T-cell (primary cell): ENCODE measurements around the gene EPHA8. TPM values are rescaled to one million over a fixed set of nuclear protein-coding genes. Genes with fewer than 3 reads are reported as not detected.

Experiments
- ATAC-seq, 4 experiments: fragments of 200-7000 bp in 3 of 4; fragments of 150-1000 bp in 1 of 4; cut with Tn5 transposase; replicated peaks in 1 of 4; 1 replicate in 3 of 4; 2 replicates in 1 of 4; pipeline ENCODE4 v1.10.0; 2021; ENCODE audit warnings: moderate library complexity in 3 of 4, mild to moderate bottlenecking in 2 of 4, moderate number of reproducible peaks in 1 of 4
- CTCF ChIA-PET, 2 donors: fragments of 300-600 bp; sonication (Branson Sonifier 250); formaldehyde crosslinking; loops; one replicate each; lab custom pipeline; 2022; ENCODE audit warnings: antibody characterized with exemption in 2 of 2; lab: Charles Lee
- POLR2A ChIA-PET, 2 donors: fragments of 300-600 bp; sonication (Branson Sonifier 250); formaldehyde crosslinking; loops; one replicate each; lab custom pipeline; 2022; ENCODE audit warnings: antibody characterized with exemption in 2 of 2; lab: Charles Lee
- DNase-seq, 35 experiments: peaks; one replicate each; pipeline versions ENCODE4 v3.0.0 to v3.0.0-alpha.2; 2013 to 2023
- H3K27ac ChIP-seq: one replicate; pipeline ENCODE4 v1.5.1; 2013; ENCODE audit warnings: low read length
- H3K27me3 ChIP-seq, 2 experiments: replicated peaks in 1 of 2; 1 replicate in 1 of 2; 2 replicates in 1 of 2; pipeline versions ENCODE4 v1.6.1 to v1.7.0; 2013; ENCODE audit warnings: low read length in 1 of 2, mixed read lengths in 1 of 2; ENCODE audit not compliant: control insufficient read depth in 2 of 2, insufficient read depth in 2 of 2; ENCODE audit errors: extremely low read depth in 1 of 2
- H3K36me3 ChIP-seq, 2 donors: 1 replicate in 1 of 2; 2 replicates in 1 of 2; pipeline versions ENCODE4 v1.6.1 to v1.7.0; 2013; ENCODE audit warnings: low read length in 1 of 2; ENCODE audit not compliant: control insufficient read depth in 2 of 2, insufficient read depth in 1 of 2; ENCODE audit errors: extremely low read depth in 1 of 2
- H3K4me1 ChIP-seq, 2 experiments: 1 replicate in 1 of 2; 2 replicates in 1 of 2; pipeline versions ENCODE4 v1.6.1 to v1.7.0; 2013; ENCODE audit warnings: low read length in 2 of 2, mixed read lengths in 1 of 2; ENCODE audit not compliant: insufficient read depth in 2 of 2, control insufficient read depth in 1 of 2; ENCODE audit errors: extremely low read depth in 1 of 2
- H3K4me3 ChIP-seq, 2 donors: 1 replicate in 1 of 2; 2 replicates in 1 of 2; pipeline versions ENCODE4 v1.5.1 to v1.7.0; 2013; ENCODE audit warnings: mild to moderate bottlenecking in 2 of 2, low read length in 1 of 2, moderate library complexity in 1 of 2; ENCODE audit not compliant: control insufficient read depth in 1 of 2; ENCODE audit errors: extremely low read depth in 1 of 2
- H3K9me3 ChIP-seq: 2 replicates; pipeline ENCODE4 v1.7.0; 2013
- H3K27ac Mint-ChIP-seq, 2 donors: one replicate each; pipeline ENCODE4 v1.8.0; 2020 to 2021; ENCODE audit warnings: mild to moderate bottlenecking in 2 of 2, mixed read lengths in 2 of 2
- H3K27me3 Mint-ChIP-seq, 2 donors: one replicate each; pipeline ENCODE4 v1.8.0; 2021 to 2022; ENCODE audit warnings: mixed read lengths in 2 of 2
- H3K36me3 Mint-ChIP-seq: one replicate; pipeline ENCODE4 v1.8.0; 2021; ENCODE audit warnings: mixed read lengths
- H3K4me1 Mint-ChIP-seq, 3 donors: one replicate each; pipeline ENCODE4 v1.8.0; 2020 to 2022; ENCODE audit warnings: mixed read lengths in 3 of 3, mild to moderate bottlenecking in 1 of 3
- H3K4me3 Mint-ChIP-seq, 3 donors: one replicate each; pipeline ENCODE4 v1.8.0; 2020 to 2022; ENCODE audit warnings: mild to moderate bottlenecking in 3 of 3, mixed read lengths in 3 of 3, moderate library complexity in 3 of 3
- H3K9me3 Mint-ChIP-seq, 3 donors: one replicate each; pipeline ENCODE4 v1.8.0; 2020 to 2022; ENCODE audit warnings: mixed read lengths in 3 of 3
- WGBS: methylation state at CpG from one replicate; pipeline ENCODE4 v1.1.5; 2013; ENCODE audit warnings: missing lambda C conversion rate; ENCODE audit not compliant: insufficient coverage; 5-methylcytosine and 5-hydroxymethylcytosine counted together
- total RNA-seq, 35 experiments: library from RNA in 6 of 35; stranded (reverse) in 6 of 35; fragments of 120-200 nt in 1 of 35; gene quantifications; one replicate each; pipeline versions ENCODE4 v1.2.1 to v1.2.4 and lab custom pipeline; 2013 to 2026

The EPHA8 gene
- total RNA-seq, 5 donors from 2014 or later (not counting 1 experiment from before 2014, with no cell fraction given) = 0.09 to 0.15 TPM; not detected in 3

- Histone ChIP-seq H3K4me3 (no peak overlapping the region), H3K27me3 (peaks cover 0 to 18% of the 10 kb centered on the region in 2 experiments), H3K4me1 (no peaks in the 10 kb centered on the region), H3K27ac (no peak overlapping the region), H3K36me3 (no peaks in the 10 kb centered on the region), H3K9me3 (no peaks in the 10 kb centered on the region)
- Mint-ChIP-seq H3K4me1 (peaks cover 0 to 6% (median 0%) of the 10 kb centered on the region in 3 donors), H3K27me3 (peaks cover 5 to 9% of the 10 kb centered on the region in 2 donors), H3K9me3 (peaks cover 0 to 10% (median 0%) of the 10 kb centered on the region in 3 donors), H3K27ac (no peak overlapping the region), H3K36me3 (no peaks in the 10 kb centered on the region), H3K4me3 (no peak overlapping the region)
- DNase-seq = no peak
- ATAC-seq = no peak
- POLR2A ChIA-PET = no interaction called here
- CTCF ChIA-PET = no interaction called here
- 93% methylated on average over 20 of the region's 24 CpGs for WGBS
Observed at GRCh38 chr1:22576617-22577016, 13.3 kb downstream of the EPHA8 start.

GRCh38 chr1:22578732-22579361 is 15.6 kb downstream of the EPHA8 start:
- Mint-ChIP-seq H3K4me3 (no peak overlapping the region), H3K4me1 (peaks cover 0 to 6% (median 0%) of the 10 kb centered on the region in 3 donors), H3K27ac (no peak overlapping the region), H3K9me3 (peaks cover 0 to 10% (median 0%) of the 10 kb centered on the region in 3 donors), H3K27me3 (peaks cover 0 to 4% of the 10 kb centered on the region in 2 donors), H3K36me3 (no peaks in the 10 kb centered on the region)
- DNase-seq (no peak), ATAC-seq (no peak)
- ChIA-PET CTCF (no interaction called here), POLR2A (no interaction called here)
- 89% methylated on average over 12 of the region's 12 CpGs for WGBS
- H3K36me3 ChIP-seq = no peaks in the 10 kb centered on the region
- no peaks in the 10 kb centered on the region for H3K4me1 ChIP-seq
- H3K4me3 ChIP-seq = no peak overlapping the region
- no peaks in the 10 kb centered on the region for H3K9me3 ChIP-seq
- H3K27me3 ChIP-seq = peaks cover 0 to 17% of the 10 kb centered on the region in 2 experiments
- no peak overlapping the region for H3K27ac ChIP-seq

DNA sequence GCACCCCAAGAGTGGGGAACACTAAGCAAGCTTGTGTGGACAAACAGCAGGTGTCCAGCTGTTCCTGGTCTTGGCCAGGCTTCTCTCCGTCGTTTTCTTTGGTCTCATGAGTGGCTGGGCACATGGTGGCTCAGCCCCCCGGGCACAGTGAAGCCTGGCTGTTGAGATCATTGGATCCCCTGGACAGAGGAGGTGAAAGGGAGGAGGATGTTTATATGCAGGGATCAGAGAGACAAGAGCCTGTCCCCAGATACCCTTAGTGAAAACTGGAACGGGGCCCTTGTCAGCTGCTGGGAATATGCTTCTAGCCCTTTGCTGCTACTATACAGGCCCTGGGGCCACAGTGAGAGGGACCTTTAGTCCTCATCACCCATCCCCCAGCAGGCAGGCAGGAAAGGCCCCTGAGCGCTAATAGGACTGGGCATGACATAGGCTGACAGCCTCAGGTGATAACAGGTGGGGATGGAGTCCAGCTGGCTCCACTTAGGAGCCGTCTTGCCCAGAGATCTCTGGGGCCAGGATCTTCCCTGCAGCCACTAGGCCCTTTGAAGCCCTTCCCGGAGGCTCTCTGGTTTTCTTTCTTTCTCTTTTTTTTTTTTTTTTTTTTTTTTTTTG is 16.4 kb downstream of the EPHA8 start:
- no peak overlapping the region for H3K4me3 Mint-ChIP-seq
- POLR2A ChIA-PET = no interaction called here
- peaks cover 0 to 6% (median 0%) of the 10 kb centered on the region in 3 donors for H3K4me1 Mint-ChIP-seq
- CTCF ChIA-PET = interaction anchor here in 1 of 2 donors (0.7 kb wide), 1 partner anchor 249 kb away, joined by 5 read pairs; no protein-coding TSS in a partner anchor
- Histone ChIP-seq H3K27me3 (peaks cover 0 to 12% of the 10 kb centered on the region in 2 experiments), H3K4me1 (no peaks in the 10 kb centered on the region), H3K4me3 (no peak overlapping the region), H3K9me3 (no peaks in the 10 kb centered on the region), H3K27ac (no peak overlapping the region), H3K36me3 (no peaks in the 10 kb centered on the region)
- no peaks in the 10 kb centered on the region for H3K36me3 Mint-ChIP-seq
- DNase-seq = no peak
- WGBS = 85% methylated on average over 5 of the region's 7 CpGs
- peaks cover 0 to 10% (median 0%) of the 10 kb centered on the region in 3 donors for H3K9me3 Mint-ChIP-seq
- no peak for ATAC-seq
- peaks cover 0 to 1% of the 10 kb centered on the region in 2 donors for H3K27me3 Mint-ChIP-seq
- no peak overlapping the region for H3K27ac Mint-ChIP-seq

DNA sequence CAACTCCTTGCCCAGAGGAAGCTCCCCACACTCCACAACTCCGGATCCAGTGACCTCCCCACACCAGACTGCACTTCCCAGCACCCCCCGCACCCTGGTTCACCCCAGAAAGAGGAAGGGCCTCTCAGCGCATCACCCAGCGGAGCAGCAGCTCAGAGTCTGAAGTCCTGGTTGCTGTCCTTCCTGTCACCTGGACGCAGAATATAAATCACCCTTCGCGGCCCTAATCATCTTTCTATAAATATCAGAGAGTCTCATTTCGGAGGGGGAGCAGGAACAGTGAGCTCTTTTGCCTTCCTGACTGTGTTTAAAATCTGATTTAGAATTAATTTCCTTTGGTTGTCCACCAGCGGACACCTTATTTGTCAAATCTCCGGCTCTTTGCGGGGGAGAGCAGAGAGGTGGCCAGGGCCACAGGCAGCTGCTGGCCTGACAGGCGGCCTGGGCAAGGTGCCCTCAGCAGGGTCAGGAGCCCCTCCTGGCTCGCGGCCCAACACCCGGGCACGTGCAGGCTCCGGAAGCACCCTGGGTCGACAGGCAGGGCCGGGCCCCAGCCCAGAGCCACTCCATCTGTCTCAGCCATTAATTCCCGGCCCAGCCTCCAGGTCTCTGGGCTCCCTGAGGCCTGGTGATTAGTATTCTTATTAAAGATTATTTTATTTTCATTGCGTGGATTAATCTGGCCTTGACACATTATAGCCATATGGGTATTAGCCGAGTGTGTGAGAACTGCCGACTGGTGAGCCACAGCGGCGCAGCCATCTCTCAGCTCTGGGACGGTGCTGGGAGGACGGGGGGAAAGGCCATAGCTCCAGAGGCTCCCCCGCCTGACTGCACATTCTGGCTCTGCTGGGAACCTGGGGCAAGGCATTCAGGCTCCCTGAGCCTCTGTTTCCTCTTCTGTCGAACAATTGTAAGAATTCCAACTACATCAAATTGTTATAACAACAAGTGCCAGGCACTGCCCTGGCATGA is 19.7 kb downstream of the EPHA8 start:
- Mint-ChIP-seq H3K9me3 (peaks cover 0 to 2% (median 0%) of the 10 kb centered on the region in 3 donors), H3K27ac (no peak overlapping the region), H3K36me3 (no peaks in the 10 kb centered on the region), H3K4me3 (no peak overlapping the region), H3K27me3 (peaks cover 6 to 8% of the 10 kb centered on the region in 2 donors), H3K4me1 (peaks cover 0 to under 1% (median 0%) of the 10 kb centered on the region in 3 donors)
- Histone ChIP-seq H3K4me3 (no peak overlapping the region), H3K9me3 (no peaks in the 10 kb centered on the region), H3K36me3 (no peaks in the 10 kb centered on the region), H3K27me3 (peaks cover 0 to 20% of the 10 kb centered on the region in 2 experiments), H3K27ac (no peak overlapping the region), H3K4me1 (no peaks in the 10 kb centered on the region)
- DNase-seq (no peak), ATAC-seq (no peak)
- ChIA-PET CTCF (no interaction called here), POLR2A (no interaction called here)
- WGBS = 79% methylated on average over 17 of the region's 29 CpGs

DNA sequence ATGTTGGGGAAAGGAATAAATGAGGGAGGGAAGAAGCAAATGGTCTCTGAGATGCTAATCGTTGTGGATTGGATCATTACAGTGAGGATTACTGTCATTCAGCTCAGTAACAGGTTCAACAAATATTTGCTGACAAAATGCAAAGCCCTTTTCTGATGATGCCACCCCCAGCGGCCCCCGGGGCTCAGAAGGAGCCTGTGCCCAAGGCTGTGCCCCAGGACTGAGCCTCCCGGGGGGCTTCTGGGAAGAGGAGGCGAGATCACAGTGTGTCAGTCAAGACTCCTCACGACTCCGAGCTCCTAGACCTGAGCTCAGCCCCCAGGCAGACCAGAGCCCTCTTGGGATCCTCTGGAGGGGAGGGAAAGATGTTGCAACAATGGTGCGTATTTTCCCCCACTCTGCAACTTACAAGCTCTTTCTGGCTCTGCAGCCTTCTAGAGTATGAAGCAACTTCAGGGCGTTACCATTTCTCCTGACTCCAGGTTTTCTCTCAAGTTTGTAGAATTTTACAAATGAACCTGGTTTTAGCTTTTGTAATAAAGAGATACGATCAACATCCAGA is 20.8 kb downstream of the EPHA8 start:
- ATAC-seq = no peak
- Mint-ChIP-seq H3K4me1 (no peaks in the 10 kb centered on the region), H3K27ac (no peak overlapping the region), H3K4me3 (no peak overlapping the region), H3K27me3 (peaks cover 6 to 8% of the 10 kb centered on the region in 2 donors), H3K36me3 (no peaks in the 10 kb centered on the region), H3K9me3 (no peaks in the 10 kb centered on the region)
- CTCF ChIA-PET = no interaction called here
- POLR2A ChIA-PET = no interaction called here
- Histone ChIP-seq H3K4me3 (no peak overlapping the region), H3K4me1 (no peaks in the 10 kb centered on the region), H3K36me3 (no peaks in the 10 kb centered on the region), H3K27me3 (peaks cover 0 to 22% of the 10 kb centered on the region in 2 experiments), H3K27ac (no peak overlapping the region), H3K9me3 (no peaks in the 10 kb centered on the region)
- no peak for DNase-seq
- WGBS = 59% methylated on average over 4 of the region's 10 CpGs

GRCh38 chr1:22584970-22585369 is 21.7 kb downstream of the EPHA8 start:
- H3K27ac Mint-ChIP-seq = no peak overlapping the region
- CTCF ChIA-PET = no interaction called here

More at GRCh38 chr1:22584970-22585369, 21.7 kb downstream of the EPHA8 start:
- H3K4me1 ChIP-seq = no peaks in the 10 kb centered on the region
- no peaks in the 10 kb centered on the region for H3K9me3 ChIP-seq
- no peaks in the 10 kb centered on the region for H3K4me1 Mint-ChIP-seq
- H3K4me3 ChIP-seq = no peak overlapping the region
- no peak overlapping the region for H3K27ac ChIP-seq
- H3K36me3 Mint-ChIP-seq = no peaks in the 10 kb centered on the region
- H3K9me3 Mint-ChIP-seq = no peaks in the 10 kb centered on the region
- peaks cover 6 to 12% of the 10 kb centered on the region in 2 donors for H3K27me3 Mint-ChIP-seq
- ATAC-seq (no peak), DNase-seq (no peak)
- POLR2A ChIA-PET = no interaction called here
- H3K36me3 ChIP-seq = no peaks in the 10 kb centered on the region
- H3K27me3 ChIP-seq = peaks cover 0 to 26% of the 10 kb centered on the region in 2 experiments
- no peak overlapping the region for H3K4me3 Mint-ChIP-seq
- WGBS = 76% methylated on average over 9 of the region's 9 CpGs
